Brain microvascular endothelial cell (primary cell): ENCODE results near the gene STX17.

ENCODE experiments used
- DNase-seq: peaks from one replicate; pipeline ENCODE4 v3.0.0-alpha.2; 2020
- H3K27ac ChIP-seq: fragments of 250-450 bp; sonication (Bioruptor Pico); 2 replicates; pipeline ENCODE4 v1.5.1; 2020; ENCODE audit warnings: mild to moderate bottlenecking, moderate library complexity
- H3K27me3 ChIP-seq: fragments of 250-450 bp; sonication (Bioruptor Pico); replicated peaks from 2 replicates; pipeline ENCODE4 v1.5.1; 2020; ENCODE audit warnings: mild to moderate bottlenecking
- H3K36me3 ChIP-seq: fragments of 250-450 bp; sonication (Bioruptor Pico); replicated peaks from 2 replicates; pipeline ENCODE4 v1.5.1; 2020; ENCODE audit warnings: mild to moderate bottlenecking
- H3K4me3 ChIP-seq: 2 replicates; pipeline ENCODE4 v1.5.1; 2011; ENCODE audit warnings: low read depth, mild to moderate bottlenecking, control low read depth, low read length, moderate library complexity
- CTCF ChIP-seq: IDR thresholded peaks from 2 replicates; pipeline ENCODE4 v1.5.1; 2011; ENCODE audit warnings: low read depth, mild to moderate bottlenecking, moderate library complexity, low read length, control low read depth, inconsistent platforms; ENCODE audit errors: missing control alignments
- in situ Hi-C: cut with HindIII; loops from 2 replicates; pipeline ENCODE4 v1.10.0; 2017; ENCODE audit warnings: low sequenced_read_pairs, low pct_ligation_motif_present

STX17 gene

DNA sequence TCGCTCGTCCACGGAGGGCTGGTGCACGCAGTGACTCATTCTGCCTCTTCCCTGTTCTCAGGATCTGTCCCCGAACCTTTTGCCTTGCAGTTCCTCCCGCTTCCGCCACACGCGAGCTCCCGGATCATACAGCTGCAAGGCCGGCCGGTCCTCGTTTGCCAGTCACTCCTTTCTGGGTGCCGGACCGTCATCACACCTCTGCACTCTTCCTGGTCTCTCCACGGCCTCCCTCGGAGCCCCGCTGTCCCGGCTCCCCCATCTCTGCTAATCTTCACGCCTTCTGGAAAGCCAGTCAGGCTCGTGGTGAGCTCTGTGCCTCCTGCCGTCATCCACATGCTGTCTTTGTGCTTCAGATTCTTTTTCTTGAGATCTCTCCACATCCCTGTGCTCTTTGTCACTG, 91.8 kb downstream of the STX17 start:
- TF ChIP-seq CTCF: no peak
- in situ Hi-C loops: no loop called here
- Histone ChIP-seq H3K27me3 (no peaks in the 10 kb centered on the region), H3K36me3 (no peaks in the 10 kb centered on the region), H3K4me3 (no peak overlapping the region), H3K27ac (no peak overlapping the region)
- DNase-seq: no peak

DNA sequence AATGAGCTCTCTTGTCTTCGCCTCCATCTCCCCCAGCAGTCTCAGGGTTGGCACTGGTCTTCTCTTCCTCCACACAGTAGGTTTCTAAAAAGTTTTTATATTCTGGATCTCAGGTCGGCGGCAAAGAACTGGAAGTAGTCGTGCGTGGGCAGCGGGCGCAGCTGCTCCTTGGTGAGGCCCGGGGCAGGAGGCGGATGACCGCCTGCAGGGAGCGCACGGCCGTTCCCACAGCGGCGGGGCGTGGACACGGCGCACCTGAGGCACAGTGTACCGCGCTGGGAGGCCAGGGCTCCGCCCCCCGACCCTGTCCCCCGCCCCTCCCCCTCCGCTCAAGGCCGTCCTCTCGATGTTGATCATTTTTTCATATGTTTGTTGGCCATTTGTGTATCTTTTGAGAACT, 92.4 kb downstream of the STX17 start:
- Histone ChIP-seq H3K27ac (no peak overlapping the region), H3K4me3 (no peak overlapping the region), H3K27me3 (no peaks in the 10 kb centered on the region), H3K36me3 (peaks cover 4% of the 10 kb centered on the region)
- in situ Hi-C loops: no loop called here
- DNase-seq: no peak
- TF ChIP-seq CTCF: no peak

DNA sequence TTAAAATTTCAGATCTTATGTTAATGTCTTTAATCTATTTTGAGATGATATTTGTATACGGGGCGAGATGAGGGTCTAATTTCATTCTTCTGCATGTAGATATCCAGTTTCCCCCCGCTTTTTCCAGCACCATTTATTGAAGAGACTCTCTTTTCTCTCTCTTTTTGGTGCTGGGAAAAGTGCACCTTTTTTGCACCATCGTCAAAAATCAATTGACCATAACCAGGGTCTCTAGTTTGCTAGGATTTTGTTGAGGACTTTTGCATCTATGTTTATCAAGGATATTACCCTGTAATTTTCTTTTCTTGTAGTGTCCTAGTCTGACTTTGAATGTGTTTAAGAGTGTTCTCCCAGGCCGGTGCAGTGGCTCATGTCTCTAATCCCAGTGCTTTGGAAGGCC, 93.3 kb downstream of the STX17 start:
- Histone ChIP-seq H3K27me3 (no peaks in the 10 kb centered on the region), H3K36me3 (peaks cover 4% of the 10 kb centered on the region), H3K27ac (no peak overlapping the region), H3K4me3 (no peak overlapping the region)
- TF ChIP-seq CTCF: no peak
- DNase-seq: no peak
- in situ Hi-C loops: no loop called here

DNA sequence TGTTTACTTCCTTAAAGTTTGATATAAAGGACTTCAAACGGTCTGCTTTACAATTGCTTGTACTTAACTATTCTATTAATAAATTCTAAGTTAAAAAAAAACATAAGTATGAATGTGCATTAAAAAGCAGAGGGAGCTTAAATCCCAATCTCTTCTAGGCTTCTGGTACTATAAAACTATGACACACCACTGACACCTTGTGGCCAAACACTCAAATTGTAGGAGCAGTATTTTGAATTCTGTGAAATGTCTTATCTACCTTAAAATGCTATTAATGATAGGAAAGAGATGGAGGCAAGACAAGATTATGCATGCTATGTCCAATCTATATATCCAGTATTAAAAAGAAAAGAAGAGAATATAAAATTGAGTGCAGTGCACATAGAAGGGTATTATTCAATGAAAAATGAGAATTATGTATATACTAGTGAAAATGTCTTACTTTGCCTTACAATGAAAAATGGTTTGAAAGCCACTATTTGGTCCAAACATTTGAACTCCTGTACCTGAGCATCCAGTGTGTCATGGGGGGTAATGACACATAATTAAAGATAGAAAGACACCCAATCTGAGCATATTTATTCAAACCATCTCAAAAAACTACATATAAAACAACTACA, 104.7 kb downstream of the STX17 start:
- peak; percentile 55 for TF ChIP-seq CTCF
- Histone ChIP-seq H3K27me3 (no peaks in the 10 kb centered on the region), H3K4me3 (no peak overlapping the region), H3K27ac (no peak overlapping the region), H3K36me3 (no peaks in the 10 kb centered on the region)
- in situ Hi-C loops: no loop called here
- DNase-seq: peak; percentile 24

DNA sequence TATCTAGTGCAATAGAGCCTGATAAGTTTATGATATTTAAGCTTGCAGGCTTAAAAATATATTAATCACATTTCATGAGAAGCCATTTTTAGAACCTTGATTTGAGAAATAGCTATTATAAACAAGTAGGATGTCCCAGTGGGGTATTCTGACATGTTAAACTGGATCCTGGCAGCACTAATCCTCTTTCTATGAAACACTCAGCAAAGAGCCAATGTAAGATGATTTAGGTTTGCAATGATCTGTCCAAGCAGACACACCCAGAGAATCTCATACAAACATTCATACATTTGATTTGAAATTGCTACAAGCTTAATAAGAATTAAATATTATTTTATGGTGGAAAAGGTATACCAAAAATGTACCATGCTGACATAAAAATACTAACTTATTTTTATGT, 105.8 kb downstream of the STX17 start:
- no peaks in the 10 kb centered on the region for H3K36me3 ChIP-seq
- no peaks in the 10 kb centered on the region for H3K27me3 ChIP-seq
- TF ChIP-seq CTCF: no peak
- DNase-seq: no peak
- no peak overlapping the region for H3K4me3 ChIP-seq
- H3K27ac ChIP-seq: no peak overlapping the region
- in situ Hi-C loops: no loop called here

- in situ Hi-C loops: no loop called here
- Histone ChIP-seq H3K27ac (no peak overlapping the region), H3K36me3 (no peaks in the 10 kb centered on the region), H3K27me3 (no peaks in the 10 kb centered on the region), H3K4me3 (no peak overlapping the region)
- DNase-seq: no peak
- no peak for TF ChIP-seq CTCF
Measured at GRCh38 chr9:100013573-100013972, 107.1 kb downstream of the STX17 start.
